Osteoblast (primary cell): ENCODE results near the gene ISOC2. TPM values are rescaled to one million over a fixed set of nuclear protein-coding genes. Genes with fewer than 3 reads are reported as not detected.

Experiments
- DNase-seq: peaks from one replicate; pipeline ENCODE4 v3.0.0; 2011; ENCODE audit warnings: low spot score, mixed read lengths; ENCODE audit not compliant: insufficient read length; ENCODE audit errors: missing footprints
- H2AFZ ChIP-seq: 2 replicates; pipeline ENCODE4 v1.6.0; 2011; ENCODE audit warnings: mild to moderate bottlenecking, low read length
- H3K27ac ChIP-seq: 2 replicates; pipeline ENCODE4 v1.5.1; 2011; ENCODE audit warnings: mild to moderate bottlenecking, low read depth, low read length, moderate library complexity
- H3K27me3 ChIP-seq: 2 replicates; pipeline ENCODE4 v1.6.0; 2012; ENCODE audit warnings: mild to moderate bottlenecking, control low read depth, inconsistent platforms, low read length, moderate library complexity; ENCODE audit not compliant: insufficient read depth
- H3K36me3 ChIP-seq: 2 replicates; pipeline ENCODE4 v1.5.1; 2011; ENCODE audit warnings: mild to moderate bottlenecking, low read length, control low read depth, moderate library complexity; ENCODE audit not compliant: insufficient read depth
- H3K4me1 ChIP-seq: 2 replicates; pipeline ENCODE4 v1.5.1; 2011; ENCODE audit warnings: mild to moderate bottlenecking, low read length, control low read depth, moderate library complexity; ENCODE audit not compliant: insufficient read depth
- H3K4me2 ChIP-seq: 2 replicates; pipeline ENCODE4 v1.6.0; 2011; ENCODE audit warnings: mild to moderate bottlenecking, low read length; ENCODE audit not compliant: insufficient read depth
- H3K4me3 ChIP-seq: fragments of 200-600 bp; sonication (generic); 3 replicates; pipeline ENCODE4 v1.5.1; 2012; ENCODE audit warnings: mild to moderate bottlenecking, low read length, inconsistent platforms; ENCODE audit not compliant: insufficient read depth
- H3K79me2 ChIP-seq: 2 replicates; pipeline ENCODE4 v1.6.0; 2012; ENCODE audit warnings: mild to moderate bottlenecking, low read length, control low read depth, inconsistent platforms; ENCODE audit not compliant: insufficient read depth
- H3K9me3 ChIP-seq: 2 replicates; pipeline ENCODE4 v1.5.1; 2011; ENCODE audit warnings: low read depth, low read length, control low read depth
- H4K20me1 ChIP-seq: 2 replicates; pipeline ENCODE4 v1.6.0; 2012; ENCODE audit warnings: mild to moderate bottlenecking, low read length, control low read depth; ENCODE audit not compliant: insufficient read depth
- total RNA-seq: library from RNA; depleted of rRNA; stranded (reverse); fragments of >200 nt; gene quantifications from 2 replicates; pipeline ENCODE4 v1.2.3, GENCODE V29; 2012
- TF ChIP-seq, protein P1 (sequence below): IDR thresholded peaks from 2 replicates; pipeline ENCODE4 v1.5.1; 2011; ENCODE audit warnings: mild to moderate bottlenecking, low read depth, low read length, moderate library complexity; ENCODE audit errors: extremely low read depth

Gene ISOC2
- total RNA-seq, 1 donor, result 65.1 TPM

DNA sequence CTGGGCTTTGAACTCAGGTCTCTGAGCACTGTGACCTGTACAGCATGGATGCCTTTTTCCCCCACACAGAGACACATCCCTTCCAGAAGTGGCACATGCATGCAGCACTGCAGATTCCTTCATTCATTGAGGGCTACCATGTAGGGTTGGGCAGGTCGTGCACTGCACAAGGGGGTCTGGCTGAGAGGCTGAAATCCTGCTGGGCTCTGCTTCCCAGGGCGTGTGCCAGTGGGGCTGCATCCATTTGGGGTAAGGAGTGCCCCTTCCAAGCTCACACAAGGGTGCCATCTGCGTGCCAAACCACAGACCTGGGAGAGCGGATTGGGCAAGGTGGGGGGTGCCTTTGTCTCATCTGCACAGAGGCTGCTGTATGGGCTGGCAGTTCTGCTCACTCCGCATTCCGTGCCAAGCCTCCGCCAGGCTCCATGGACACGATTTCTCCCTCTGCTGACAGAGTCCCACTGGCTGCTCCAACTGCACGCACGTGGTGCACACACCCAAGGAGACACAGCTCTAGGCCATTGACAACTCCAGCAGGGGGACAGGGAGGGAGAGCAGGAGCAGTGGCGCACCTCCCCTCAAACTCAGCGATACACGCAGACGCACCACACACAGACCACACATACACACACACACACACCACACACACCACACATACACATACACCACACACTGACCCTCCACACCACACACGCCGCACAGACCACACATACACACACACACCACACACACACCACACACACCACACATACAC lies 13.8 kb downstream of the ISOC2 start:
- Histone ChIP-seq H3K27me3 (peaks cover 72% of the 10 kb centered on the region), H4K20me1 (no peaks in the 10 kb centered on the region), H2AFZ (no peak overlapping the region), H3K4me1 (no peaks in the 10 kb centered on the region), H3K36me3 (no peaks in the 10 kb centered on the region), H3K4me2 (no peak overlapping the region), H3K79me2 (no peaks in the 10 kb centered on the region), H3K9me3 (no peaks in the 10 kb centered on the region), H3K4me3 (no peak overlapping the region), H3K27ac (no peak overlapping the region)
- DNase-seq, result peak; percentile 96
- TF ChIP-seq, protein P1, sequence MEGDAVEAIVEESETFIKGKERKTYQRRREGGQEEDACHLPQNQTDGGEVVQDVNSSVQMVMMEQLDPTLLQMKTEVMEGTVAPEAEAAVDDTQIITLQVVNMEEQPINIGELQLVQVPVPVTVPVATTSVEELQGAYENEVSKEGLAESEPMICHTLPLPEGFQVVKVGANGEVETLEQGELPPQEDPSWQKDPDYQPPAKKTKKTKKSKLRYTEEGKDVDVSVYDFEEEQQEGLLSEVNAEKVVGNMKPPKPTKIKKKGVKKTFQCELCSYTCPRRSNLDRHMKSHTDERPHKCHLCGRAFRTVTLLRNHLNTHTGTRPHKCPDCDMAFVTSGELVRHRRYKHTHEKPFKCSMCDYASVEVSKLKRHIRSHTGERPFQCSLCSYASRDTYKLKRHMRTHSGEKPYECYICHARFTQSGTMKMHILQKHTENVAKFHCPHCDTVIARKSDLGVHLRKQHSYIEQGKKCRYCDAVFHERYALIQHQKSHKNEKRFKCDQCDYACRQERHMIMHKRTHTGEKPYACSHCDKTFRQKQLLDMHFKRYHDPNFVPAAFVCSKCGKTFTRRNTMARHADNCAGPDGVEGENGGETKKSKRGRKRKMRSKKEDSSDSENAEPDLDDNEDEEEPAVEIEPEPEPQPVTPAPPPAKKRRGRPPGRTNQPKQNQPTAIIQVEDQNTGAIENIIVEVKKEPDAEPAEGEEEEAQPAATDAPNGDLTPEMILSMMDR, result no peak

DNA sequence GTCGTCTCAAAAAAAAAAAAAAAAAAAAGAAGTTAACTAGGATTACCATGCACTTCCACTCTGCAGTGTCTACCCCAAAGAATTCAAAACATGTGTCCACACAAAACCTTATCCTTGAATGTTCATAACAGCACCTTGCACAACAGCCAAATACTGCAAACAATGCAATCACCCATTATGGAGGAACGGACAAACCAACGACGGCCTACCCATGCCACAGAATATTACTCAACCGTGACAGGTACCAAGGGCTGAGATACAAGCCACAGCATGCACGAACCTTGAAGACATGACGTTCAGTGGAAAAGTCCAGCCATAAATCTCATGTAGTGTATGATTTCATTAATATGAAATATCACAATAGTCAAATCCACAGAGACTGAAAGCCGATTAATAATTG lies 15.4 kb downstream of the ISOC2 start:
- peak; percentile 32 for DNase-seq
- Histone ChIP-seq H3K4me1 (no peaks in the 10 kb centered on the region), H3K79me2 (no peaks in the 10 kb centered on the region), H3K9me3 (no peaks in the 10 kb centered on the region), H3K36me3 (no peaks in the 10 kb centered on the region), H4K20me1 (no peaks in the 10 kb centered on the region), H3K27ac (no peak overlapping the region), H3K4me3 (no peak overlapping the region), H3K4me2 (no peak overlapping the region), H3K27me3 (peaks cover 72% of the 10 kb centered on the region), H2AFZ (no peak overlapping the region)
- TF ChIP-seq, protein P1, result no peak

DNA sequence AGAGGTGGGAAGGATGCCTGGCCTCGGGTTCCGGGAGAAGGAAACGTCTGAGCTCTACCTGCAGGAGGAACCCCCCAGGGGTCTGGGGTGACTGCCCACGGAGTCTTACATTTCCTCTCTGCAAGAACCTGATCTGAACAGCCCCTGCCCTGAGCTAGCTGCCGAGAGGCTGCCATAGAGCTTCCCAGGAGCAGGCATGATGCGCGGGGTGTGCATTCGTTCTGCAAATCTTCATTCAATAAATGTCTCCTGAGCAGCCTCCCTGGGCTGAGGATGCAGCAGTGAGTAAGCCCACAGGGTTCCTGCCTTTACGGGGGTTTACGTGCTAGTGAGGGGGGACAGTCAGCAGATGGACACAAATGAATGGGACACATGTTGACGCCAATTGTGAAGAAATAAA lies 16.8 kb downstream of the ISOC2 start:
- TF ChIP-seq, protein P1, result no peak
- Histone ChIP-seq H3K27ac (no peak overlapping the region), H2AFZ (no peak overlapping the region), H3K27me3 (peaks cover 72% of the 10 kb centered on the region), H3K9me3 (no peaks in the 10 kb centered on the region), H3K4me1 (no peaks in the 10 kb centered on the region), H3K36me3 (no peaks in the 10 kb centered on the region), H3K4me2 (no peak overlapping the region), H3K4me3 (no peak overlapping the region), H3K79me2 (no peaks in the 10 kb centered on the region), H4K20me1 (no peaks in the 10 kb centered on the region)
- peak; percentile 81 for DNase-seq

DNA sequence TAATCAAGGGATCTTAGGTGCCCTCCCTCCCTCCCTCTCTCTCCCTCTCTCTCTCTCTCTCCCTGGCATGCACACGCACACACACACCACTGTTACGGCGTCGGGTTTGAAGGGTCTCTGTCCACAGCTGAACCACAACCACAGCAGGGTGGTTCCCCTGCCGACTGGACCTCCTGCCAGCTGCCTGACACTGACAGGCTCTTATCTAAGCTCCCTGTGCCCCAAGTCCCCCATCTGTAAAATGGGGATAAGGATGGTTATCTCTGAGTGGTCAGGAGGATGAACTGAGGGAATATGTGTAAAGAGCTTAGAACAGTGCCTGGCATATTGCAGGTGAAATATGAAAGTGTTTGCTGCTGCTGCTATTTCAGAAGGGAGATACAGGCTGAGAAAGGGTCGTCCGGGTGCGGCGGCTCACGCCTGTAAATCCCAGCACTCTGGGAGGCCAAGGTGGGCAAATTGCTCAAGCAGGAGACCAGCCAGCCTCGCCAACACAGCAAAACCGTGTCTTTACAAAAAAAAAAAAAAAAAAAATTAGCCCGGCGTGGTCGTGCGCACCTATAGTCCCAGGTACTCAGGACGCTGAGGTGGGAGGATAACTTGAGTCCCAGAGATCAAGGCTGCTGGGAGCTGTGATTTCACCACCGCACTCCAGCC lies 17.5 kb downstream of the ISOC2 start:
- no peak overlapping the region for H3K4me2 ChIP-seq
- H3K27ac ChIP-seq, result no peak overlapping the region
- no peaks in the 10 kb centered on the region for H3K4me1 ChIP-seq

More for the DNA sequence above, 17.5 kb downstream of the ISOC2 start:
- H2AFZ ChIP-seq, result no peak overlapping the region
- peak; percentile 78 for DNase-seq
- H3K79me2 ChIP-seq, result no peaks in the 10 kb centered on the region
- H3K36me3 ChIP-seq, result no peaks in the 10 kb centered on the region
- no peak overlapping the region for H3K4me3 ChIP-seq
- H4K20me1 ChIP-seq, result no peaks in the 10 kb centered on the region
- H3K9me3 ChIP-seq, result no peaks in the 10 kb centered on the region
- H3K27me3 ChIP-seq, result peaks cover 67% of the 10 kb centered on the region
- TF ChIP-seq, protein P1, result no peak
